PC-3 (cell line): ENCODE data around the gene TUT7. TPM values are rescaled to one million over a fixed set of nuclear protein-coding genes. Genes with fewer than 3 reads are reported as not detected.
"Not testable (repeated sequence)": the region's sequence is repeated elsewhere in the genome, so short reads cannot be mapped to it uniquely, and the experiment has no call there.

ENCODE experiments used
- ATAC-seq: fragments of 200-7000 bp; cut with Tn5 transposase; 2 replicates; pipeline ENCODE4 v1.9.1; 2020; ENCODE audit warnings: mild to moderate bottlenecking, moderate library complexity
- BruUV-seq: library from RNA; stranded (reverse); fragments of 400-500 nt; replicated peaks from 2 replicates; lab custom pipeline; 2021; lab: Mats Ljungman, UMichigan
- CTCF ChIA-PET: fragments of 300-600 bp; sonication (Branson Sonifier 250); formaldehyde crosslinking; loops from one replicate; lab custom pipeline; 2022; ENCODE audit warnings: antibody characterized with exemption; lab: Charles Lee
- POLR2A ChIA-PET: fragments of 300-600 bp; sonication (Branson Sonifier 250); formaldehyde crosslinking; loops from one replicate; lab custom pipeline; 2022; ENCODE audit warnings: antibody characterized with exemption; ENCODE audit not compliant: unreplicated experiment; lab: Charles Lee
- DNase-seq: peaks from one replicate; pipeline ENCODE4 v3.0.0-alpha.2; 2015
- H2AFZ ChIP-seq: fragments of 300-600 bp; sonication (generic); 2 replicates; pipeline ENCODE4 v1.6.0; 2016; ENCODE audit warnings: antibody characterized with exemption, low read length
- H3F3A ChIP-seq: fragments of 300-600 bp; sonication (generic); one replicate; pipeline ENCODE4 v1.6.0; 2017; ENCODE audit warnings: antibody characterized with exemption, low read length, control low read depth, mild to moderate bottlenecking; ENCODE audit not compliant: unreplicated experiment
- H3K27ac ChIP-seq: fragments of 300-600 bp; sonication (generic); 2 replicates; pipeline ENCODE4 v1.5.1; 2016; ENCODE audit warnings: mild to moderate bottlenecking, low read length
- H3K27me3 ChIP-seq: fragments of 300-600 bp; sonication (generic); 2 replicates; pipeline ENCODE4 v1.6.1; 2016; ENCODE audit warnings: low read length, mixed read lengths
- H3K36me3 ChIP-seq: fragments of 300-600 bp; sonication (generic); 2 replicates; pipeline ENCODE4 v1.6.1; 2016; ENCODE audit warnings: low read depth, mixed run types, low read length, mixed read lengths
- H3K4me1 ChIP-seq: fragments of 300-600 bp; sonication (generic); 2 replicates; pipeline ENCODE4 v1.5.1; 2016; ENCODE audit warnings: low read length; ENCODE audit not compliant: insufficient read depth
- H3K4me2 ChIP-seq: fragments of 300-600 bp; sonication (generic); 2 replicates; pipeline ENCODE4 v1.6.0; 2016; ENCODE audit warnings: low read length
- H3K4me3 ChIP-seq: fragments of 300-600 bp; sonication (generic); 2 replicates; pipeline ENCODE4 v1.5.1; 2016; ENCODE audit warnings: mild to moderate bottlenecking, low read length, mixed read lengths
- H3K79me2 ChIP-seq: fragments of 300-600 bp; sonication (generic); 2 replicates; pipeline ENCODE4 v1.6.1; 2017; ENCODE audit warnings: low read length, mixed read lengths
- H3K9ac ChIP-seq: fragments of 300-600 bp; sonication (generic); 2 replicates; pipeline ENCODE4 v1.6.0; 2016; ENCODE audit warnings: mild to moderate bottlenecking, low read length
- H3K9me2 ChIP-seq: fragments of 300-600 bp; sonication (generic); replicated peaks from 2 replicates; pipeline ENCODE4 v1.6.1; 2016; ENCODE audit warnings: mixed run types, low read length, mixed read lengths
- H3K9me3 ChIP-seq: fragments of 300-600 bp; sonication (generic); 2 replicates; pipeline ENCODE4 v1.6.1; 2016; ENCODE audit warnings: low read length, mixed read lengths
- H4K20me1 ChIP-seq: fragments of 300-600 bp; sonication (generic); 2 replicates; pipeline ENCODE4 v1.6.1; 2016; ENCODE audit warnings: low read length, mixed read lengths
- EZH2 ChIP-seq: fragments of 300-600 bp; sonication (generic); IDR thresholded peaks from one replicate; pipeline ENCODE4 v1.6.1; 2017; ENCODE audit warnings: antibody characterized with exemption, mild to moderate bottlenecking, low read length; ENCODE audit not compliant: unreplicated experiment
- EZH2phosphoT487 ChIP-seq: fragments of 300-600 bp; sonication (generic); IDR thresholded peaks from 2 replicates; pipeline ENCODE4 v1.6.1; 2018; ENCODE audit warnings: mild to moderate bottlenecking, antibody characterized with exemption, low read length, borderline replicate concordance
- intact Hi-C: fragments of 100-400 bp; cut with micrococcal nuclease; formaldehyde crosslinking; loops from 2 replicates; pipeline ENCODE4 v1.9.0; 2023
- total RNA-seq: library from RNA; depleted of rRNA; stranded (reverse); fragments of >200 nt; gene quantifications from 2 replicates; pipeline ENCODE4 v1.2.3, GENCODE V29; 2014
- TF ChIP-seq, protein P1 (sequence below): fragments of 300-600 bp; sonication (generic); conservative IDR thresholded peaks from 2 replicates; pipeline ENCODE4 v1.5.1; 2017; ENCODE audit warnings: antibody characterized with exemption, low read depth, mild to moderate bottlenecking, low read length

Gene TUT7
- total RNA-seq, 1 experiment from 2014 or later: 12.3 TPM

DNA sequence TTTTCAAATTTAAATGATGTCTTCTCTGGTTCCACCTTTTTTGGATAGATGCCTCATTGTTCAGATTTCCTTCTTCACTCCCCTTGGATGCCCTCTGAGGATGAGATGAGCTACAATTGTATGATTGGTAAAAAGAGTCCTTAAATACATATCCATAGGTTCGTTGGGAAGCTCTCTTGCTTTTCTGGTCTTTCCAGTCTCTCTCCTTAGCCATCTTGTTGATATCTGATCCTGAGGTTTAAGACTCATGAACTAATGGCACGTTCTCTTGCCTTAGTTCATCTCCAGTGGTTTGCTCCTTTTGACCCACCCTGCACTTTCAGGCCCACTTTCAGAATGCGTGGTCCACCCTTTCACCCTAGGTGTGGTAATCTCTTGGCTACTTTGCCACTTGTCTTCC, 33.2 kb upstream of the TUT7 start:
- no peaks in the 10 kb centered on the region for H3F3A ChIP-seq
- no peak for ATAC-seq
- ChIA-PET CTCF (no interaction called here), POLR2A (no interaction called here)
- no peak overlapping the region for H3K27ac ChIP-seq
- H3K9me2 ChIP-seq: no peaks in the 10 kb centered on the region
- peak; percentile 22 for DNase-seq
- H3K4me1 ChIP-seq: no peaks in the 10 kb centered on the region
- H3K4me3 ChIP-seq: no peak overlapping the region
- no peaks in the 10 kb centered on the region for H3K27me3 ChIP-seq
- no peak overlapping the region for H2AFZ ChIP-seq
- H3K36me3 ChIP-seq: no peaks in the 10 kb centered on the region
- intact Hi-C loops: no loop called here
- no peaks in the 10 kb centered on the region for H3K9me3 ChIP-seq
- no TSS peak for BruUV-seq
- H3K4me2 ChIP-seq: no peak overlapping the region
- no peaks in the 10 kb centered on the region for H4K20me1 ChIP-seq
- TF ChIP-seq EZH2 (no peak), EZH2phosphoT487 (no peak)
- TF ChIP-seq, protein P1, sequence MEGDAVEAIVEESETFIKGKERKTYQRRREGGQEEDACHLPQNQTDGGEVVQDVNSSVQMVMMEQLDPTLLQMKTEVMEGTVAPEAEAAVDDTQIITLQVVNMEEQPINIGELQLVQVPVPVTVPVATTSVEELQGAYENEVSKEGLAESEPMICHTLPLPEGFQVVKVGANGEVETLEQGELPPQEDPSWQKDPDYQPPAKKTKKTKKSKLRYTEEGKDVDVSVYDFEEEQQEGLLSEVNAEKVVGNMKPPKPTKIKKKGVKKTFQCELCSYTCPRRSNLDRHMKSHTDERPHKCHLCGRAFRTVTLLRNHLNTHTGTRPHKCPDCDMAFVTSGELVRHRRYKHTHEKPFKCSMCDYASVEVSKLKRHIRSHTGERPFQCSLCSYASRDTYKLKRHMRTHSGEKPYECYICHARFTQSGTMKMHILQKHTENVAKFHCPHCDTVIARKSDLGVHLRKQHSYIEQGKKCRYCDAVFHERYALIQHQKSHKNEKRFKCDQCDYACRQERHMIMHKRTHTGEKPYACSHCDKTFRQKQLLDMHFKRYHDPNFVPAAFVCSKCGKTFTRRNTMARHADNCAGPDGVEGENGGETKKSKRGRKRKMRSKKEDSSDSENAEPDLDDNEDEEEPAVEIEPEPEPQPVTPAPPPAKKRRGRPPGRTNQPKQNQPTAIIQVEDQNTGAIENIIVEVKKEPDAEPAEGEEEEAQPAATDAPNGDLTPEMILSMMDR: no peak
- H3K79me2 ChIP-seq: no peaks in the 10 kb centered on the region
- H3K9ac ChIP-seq: no peak overlapping the region

DNA sequence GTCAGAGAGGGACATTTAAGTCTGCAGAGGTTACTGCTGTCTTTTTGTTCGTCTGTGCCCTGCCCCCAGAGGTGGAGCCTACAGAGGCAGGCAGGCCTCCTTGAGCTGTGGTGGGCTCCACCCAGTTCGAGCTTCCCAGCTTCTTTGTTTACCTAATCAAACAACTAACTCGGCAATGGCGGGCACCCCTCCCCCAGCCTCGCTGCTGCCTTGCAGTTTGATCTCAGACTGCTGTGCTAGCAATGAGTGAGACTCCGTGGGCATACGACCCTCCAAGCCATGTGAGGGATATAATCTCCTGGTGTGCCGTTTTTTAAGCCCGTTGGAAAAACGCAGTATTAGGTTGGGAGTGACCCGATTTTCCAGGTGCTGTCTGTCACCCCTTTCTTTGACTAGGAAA, 28.8 kb upstream of the TUT7 start:
- H3F3A ChIP-seq, ATAC-seq, H3K9me2 ChIP-seq, H4K20me1 ChIP-seq, CTCF ChIA-PET, H3K27me3 ChIP-seq, H3K4me1 ChIP-seq, H3K79me2 ChIP-seq, BruUV-seq, H3K9me3 ChIP-seq, H3K27ac ChIP-seq, intact Hi-C loops, DNase-seq, POLR2A ChIA-PET, H3K36me3 ChIP-seq, H2AFZ ChIP-seq, H3K4me2 ChIP-seq, H3K4me3 ChIP-seq, H3K9ac ChIP-seq: not testable (repeated sequence)

DNA sequence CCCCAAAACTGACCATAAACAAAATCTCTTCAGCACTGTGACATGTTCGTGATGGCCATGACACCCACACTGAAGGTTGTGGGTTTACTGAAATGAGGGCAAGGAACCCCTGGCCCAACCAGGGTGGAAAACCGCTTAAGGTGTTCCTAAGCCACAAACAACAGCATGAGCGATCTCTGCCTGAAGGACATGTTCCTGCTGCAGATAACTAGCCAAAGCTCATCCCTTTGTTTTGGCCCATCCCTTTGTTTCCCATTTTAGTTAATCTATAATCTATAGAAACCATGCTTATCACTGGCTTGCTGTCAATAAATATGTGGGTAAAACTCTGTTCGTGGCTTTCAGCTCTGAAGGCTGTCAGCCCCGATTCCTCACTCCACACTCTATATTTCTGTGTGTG, 21.8 kb upstream of the TUT7 start:
- TF ChIP-seq EZH2 (no peak), EZH2phosphoT487 (no peak)
- TF ChIP-seq, protein P1: no peak
- no TSS peak for BruUV-seq
- H3K36me3 ChIP-seq: no peaks in the 10 kb centered on the region
- H3F3A ChIP-seq: no peaks in the 10 kb centered on the region
- ATAC-seq (no peak), DNase-seq (no peak)
- no peak overlapping the region for H3K4me2 ChIP-seq
- intact Hi-C loops: no loop called here
- no peaks in the 10 kb centered on the region for H3K27me3 ChIP-seq
- H3K9me3 ChIP-seq: no peaks in the 10 kb centered on the region
- CTCF ChIA-PET: no interaction called here
- no peaks in the 10 kb centered on the region for H3K4me1 ChIP-seq
- H3K79me2 ChIP-seq: no peaks in the 10 kb centered on the region
- POLR2A ChIA-PET: no interaction called here
- H2AFZ ChIP-seq: no peak overlapping the region
- no peaks in the 10 kb centered on the region for H4K20me1 ChIP-seq
- no peak overlapping the region for H3K9ac ChIP-seq
- H3K27ac ChIP-seq: no peak overlapping the region
- H3K4me3 ChIP-seq: no peak overlapping the region
- no peaks in the 10 kb centered on the region for H3K9me2 ChIP-seq
